Measurements from ENCODE around the gene RNASE8. TPM values are rescaled to one million over a fixed set of nuclear protein-coding genes. Genes with fewer than 3 reads are reported as not detected.

The RNASE8 gene
- total and polyA plus RNA-seq, 8 donors, result not detected

DNA sequence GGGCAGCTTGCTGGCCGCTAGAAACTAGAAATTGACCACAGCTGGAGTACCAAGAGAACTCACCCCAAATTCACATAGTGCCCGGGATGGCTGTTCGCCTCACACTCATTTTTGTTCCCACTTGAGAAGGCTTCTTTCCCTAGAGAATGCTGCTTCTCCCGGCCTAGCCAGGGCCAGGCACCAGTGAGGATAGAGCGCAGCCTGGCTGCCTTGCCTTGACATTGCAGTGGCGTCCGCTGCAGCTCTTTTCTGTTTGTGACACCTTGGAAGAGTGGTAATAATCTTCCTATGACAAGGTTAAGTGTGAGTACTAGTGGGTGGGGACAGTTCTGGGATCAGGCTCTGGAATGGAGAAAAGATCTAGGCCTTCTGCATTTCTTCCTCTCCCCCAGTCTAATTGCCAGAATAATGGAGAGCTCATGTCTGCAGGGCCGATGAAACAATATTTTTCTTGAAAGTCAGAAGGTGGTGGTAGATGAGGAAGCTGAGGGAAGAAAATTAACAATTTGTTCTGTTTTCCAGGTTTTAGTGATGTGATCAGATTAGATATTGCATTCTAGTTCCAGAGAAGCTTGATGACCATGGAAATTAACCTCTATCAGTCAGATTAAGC, 46.9 kb downstream of the RNASE8 start:
- H3K27me3 ChIP-seq, result no peaks in the 10 kb centered on the region
- no peaks in the 10 kb centered on the region for H3K9me3 ChIP-seq
- H3K4me3 ChIP-seq, result peak overlapping the region; percentile 62 to 71 (median 66)
- peak; percentile 83 to 93 for DNase-seq
- H3K36me3 ChIP-seq, result no peaks in the 10 kb centered on the region
- intact Hi-C loops (cut with DNase I; ENCODE audit: low total_unique reads), result loop anchor here (5.0 kb wide), 1 partner anchor 37 kb away; no protein-coding TSS in a partner anchor
- H3K4me1 ChIP-seq, result peaks cover 22 to 62% (median 42%) of the 10 kb centered on the region in 4 donors
- peak overlapping the region; percentile 93 to 99 (median 97) for H3K27ac ChIP-seq
- TF ChIP-seq, protein P1, sequence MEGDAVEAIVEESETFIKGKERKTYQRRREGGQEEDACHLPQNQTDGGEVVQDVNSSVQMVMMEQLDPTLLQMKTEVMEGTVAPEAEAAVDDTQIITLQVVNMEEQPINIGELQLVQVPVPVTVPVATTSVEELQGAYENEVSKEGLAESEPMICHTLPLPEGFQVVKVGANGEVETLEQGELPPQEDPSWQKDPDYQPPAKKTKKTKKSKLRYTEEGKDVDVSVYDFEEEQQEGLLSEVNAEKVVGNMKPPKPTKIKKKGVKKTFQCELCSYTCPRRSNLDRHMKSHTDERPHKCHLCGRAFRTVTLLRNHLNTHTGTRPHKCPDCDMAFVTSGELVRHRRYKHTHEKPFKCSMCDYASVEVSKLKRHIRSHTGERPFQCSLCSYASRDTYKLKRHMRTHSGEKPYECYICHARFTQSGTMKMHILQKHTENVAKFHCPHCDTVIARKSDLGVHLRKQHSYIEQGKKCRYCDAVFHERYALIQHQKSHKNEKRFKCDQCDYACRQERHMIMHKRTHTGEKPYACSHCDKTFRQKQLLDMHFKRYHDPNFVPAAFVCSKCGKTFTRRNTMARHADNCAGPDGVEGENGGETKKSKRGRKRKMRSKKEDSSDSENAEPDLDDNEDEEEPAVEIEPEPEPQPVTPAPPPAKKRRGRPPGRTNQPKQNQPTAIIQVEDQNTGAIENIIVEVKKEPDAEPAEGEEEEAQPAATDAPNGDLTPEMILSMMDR (IDR thresholded peaks at IDR 0.05), result peak in 6 of 7 experiments; percentile 17 to 97 (median 94)
- no peak for TF ChIP-seq EP300 (IDR thresholded peaks at IDR 0.05)
- TF ChIP-seq POLR2AphosphoS5 (IDR thresholded peaks at IDR 0.05), result peak in 1 of 3 donors; percentile 58
- no peak for TF ChIP-seq POLR2A (IDR thresholded peaks at IDR 0.05)
- 3 to 7% (median 4%) methylated on average over 8 of the region's 8 CpGs for WGBS, 5 donors

DNA sequence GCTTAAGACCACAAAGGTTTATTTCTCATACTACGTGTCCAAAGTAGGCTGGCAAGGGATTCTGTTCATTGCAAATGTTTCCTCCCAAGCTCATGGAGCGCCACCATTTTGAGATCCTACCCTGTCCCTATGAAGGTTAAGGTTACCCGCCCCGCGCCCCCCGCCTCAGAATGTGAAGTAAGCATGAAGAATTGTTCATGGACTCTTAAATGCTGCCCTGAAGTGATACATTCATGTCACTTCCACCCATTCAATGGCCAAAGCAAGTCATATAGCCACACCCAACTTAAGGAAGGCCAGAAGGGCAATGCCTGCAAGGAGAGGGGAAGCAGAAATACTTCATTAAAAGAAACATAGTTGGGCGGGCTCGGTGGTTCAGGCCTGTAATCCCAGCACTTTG, 47.5 kb downstream of the RNASE8 start:
- TF ChIP-seq, protein P1 (IDR thresholded peaks at IDR 0.05), result no peak
- TF ChIP-seq EP300 (IDR thresholded peaks at IDR 0.05), result no peak
- TF ChIP-seq POLR2A (IDR thresholded peaks at IDR 0.05), result no peak
- TF ChIP-seq POLR2AphosphoS5 (IDR thresholded peaks at IDR 0.05), result no peak
- Histone ChIP-seq H3K4me3 (no peak overlapping the region), H3K4me1 (peaks cover 17 to 56% (median 39%) of the 10 kb centered on the region in 4 donors), H3K27ac (peak overlapping the region in 4 of 5 donors; percentile 93 to 99 (median 95)), H3K36me3 (no peaks in the 10 kb centered on the region), H3K9me3 (no peaks in the 10 kb centered on the region), H3K27me3 (no peaks in the 10 kb centered on the region)
- intact Hi-C loops (cut with DNase I; ENCODE audit: low total_unique reads), result loop anchor here (5.0 kb wide), 1 partner anchor 38 kb away; no protein-coding TSS in a partner anchor
- no peak for DNase-seq
- WGBS, 5 donors, result 79 to 84% (median 79%) methylated on average over 8 of the region's 8 CpGs

DNA sequence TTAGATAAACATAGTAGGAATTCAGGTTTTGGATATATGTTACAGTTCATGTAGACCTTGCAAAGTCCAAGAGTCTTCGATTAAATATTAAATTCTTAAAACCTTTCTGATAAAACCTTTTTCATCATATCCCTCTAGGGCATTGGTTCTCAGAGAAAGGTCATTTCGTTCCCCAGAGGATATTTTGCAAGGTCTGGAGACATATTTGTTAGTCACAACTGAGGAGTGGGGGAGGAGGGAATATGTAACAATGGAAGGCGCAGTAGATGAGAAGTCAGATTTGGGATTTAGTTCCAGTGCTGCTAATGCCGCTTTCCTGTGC, 48.5 kb downstream of the RNASE8 start:
- Histone ChIP-seq H3K4me1 (peaks cover 17 to 46% (median 36%) of the 10 kb centered on the region in 4 donors), H3K9me3 (no peaks in the 10 kb centered on the region), H3K36me3 (no peaks in the 10 kb centered on the region), H3K27ac (peak overlapping the region in 2 of 5 donors; percentile 35 to 43), H3K27me3 (no peaks in the 10 kb centered on the region), H3K4me3 (no peak overlapping the region)
- no peak for DNase-seq
- 50 to 64% (median 61%) methylated on average over 4 of the region's 4 CpGs for WGBS, 5 donors
- TF ChIP-seq POLR2A (IDR thresholded peaks at IDR 0.05), result no peak
- no peak for TF ChIP-seq POLR2AphosphoS5 (IDR thresholded peaks at IDR 0.05)
- intact Hi-C loops (cut with DNase I; ENCODE audit: low total_unique reads), result loop anchor here (5.0 kb wide), 1 partner anchor 39 kb away; no protein-coding TSS in a partner anchor

DNA sequence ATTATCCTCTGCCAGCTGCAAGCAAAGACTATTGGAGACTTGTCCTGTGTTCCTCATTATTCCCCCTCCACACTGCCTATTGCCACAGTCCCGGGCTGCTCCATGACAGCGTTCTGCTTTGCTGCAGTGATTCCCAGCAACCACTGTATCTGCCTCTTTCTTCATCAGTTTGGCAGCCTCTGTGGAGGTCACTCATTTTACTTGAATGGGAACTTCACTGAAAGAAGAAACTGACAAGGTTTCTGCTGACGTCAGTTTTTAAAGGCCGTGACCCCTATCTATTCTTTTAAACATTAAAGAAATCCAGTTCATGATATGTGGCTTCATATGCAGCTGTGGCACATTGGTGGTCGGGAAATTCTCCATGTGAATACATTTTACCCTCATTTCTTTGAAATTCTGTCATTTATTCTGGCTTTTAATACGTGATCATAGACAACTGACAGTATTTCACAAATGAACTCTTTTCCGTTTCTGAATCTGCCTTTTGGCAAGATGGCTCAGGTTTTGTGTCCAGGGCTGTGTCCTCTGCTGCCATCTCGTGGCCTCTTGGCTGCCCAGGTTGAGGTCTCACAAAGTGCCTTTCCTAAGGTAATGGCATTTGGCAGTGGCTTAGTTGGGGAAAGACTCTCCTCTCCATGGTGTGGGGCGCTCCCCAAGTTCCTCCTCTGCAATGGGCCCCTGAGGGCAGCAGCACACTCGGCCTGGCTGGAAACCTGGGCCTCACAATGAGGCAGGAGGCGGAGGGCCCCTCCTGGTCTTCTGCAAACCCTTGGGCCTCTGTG, 49.1 kb downstream of the RNASE8 start:
- intact Hi-C loops (cut with DNase I; ENCODE audit: low total_unique reads), result loop anchor here (5.0 kb wide), 1 partner anchor 39 kb away; no protein-coding TSS in a partner anchor
- no peaks in the 10 kb centered on the region for H3K9me3 ChIP-seq
- 10 to 21% (median 18%) methylated on average over 10 to 11 of the region's 11 CpGs for WGBS, 5 donors
- TF ChIP-seq, protein P1 (IDR thresholded peaks at IDR 0.05), result peak in 5 of 7 experiments; percentile 38 to 88 (median 85)
- TF ChIP-seq POLR2A (IDR thresholded peaks at IDR 0.05) (no peak), EP300 (IDR thresholded peaks at IDR 0.05) (no peak), POLR2AphosphoS5 (IDR thresholded peaks at IDR 0.05) (peak in 1 of 3 donors; percentile 35)
- H3K4me1 ChIP-seq, result peaks cover 17 to 46% (median 35%) of the 10 kb centered on the region in 4 donors
- no peak overlapping the region for H3K4me3 ChIP-seq
- DNase-seq, result peak; percentile 87 to 94
- peak overlapping the region in 3 of 5 donors; percentile 35 to 43 (median 35) for H3K27ac ChIP-seq
- H3K36me3 ChIP-seq, result no peaks in the 10 kb centered on the region
- no peaks in the 10 kb centered on the region for H3K27me3 ChIP-seq

All from stomach (tissue), 9 donors.